Activated CD8-positive, alpha-beta T cell treated with anti-CD3 and anti-CD28 coated beads for 36 hours (primary cell): ENCODE results near the gene INPP5D. TPM values are rescaled to one million over a fixed set of nuclear protein-coding genes. Genes with fewer than 3 reads are reported as not detected.
"Not testable (repeated sequence)": the region's sequence is repeated elsewhere in the genome, so short reads cannot be mapped to it uniquely, and the experiment has no call there.

Experiments
- ATAC-seq: fragments of 200-7000 bp; cut with Tn5 transposase; one replicate; pipeline ENCODE4 v1.10.0; 2021; ENCODE audit warnings: mild to moderate bottlenecking, moderate library complexity
- CTCF ChIA-PET: fragments of 350-600 bp; sonication (Branson Sonifier 250); formaldehyde crosslinking; loops from one replicate; lab custom pipeline; 2021; ENCODE audit warnings: antibody characterized with exemption; lab: Charles Lee
- POLR2A ChIA-PET: fragments of 350-600 bp; sonication (Branson Sonifier 250); formaldehyde crosslinking; loops from one replicate; lab custom pipeline; 2021; ENCODE audit warnings: antibody characterized with exemption; lab: Charles Lee
- DNase-seq: peaks from one replicate; pipeline ENCODE4 v3.0.0-alpha.2; 2020
- H3K27ac Mint-ChIP-seq: one replicate; pipeline ENCODE4 v1.8.0; 2021; ENCODE audit warnings: mild to moderate bottlenecking, mixed read lengths
- H3K27me3 Mint-ChIP-seq: one replicate; pipeline ENCODE4 v1.8.0; 2021; ENCODE audit warnings: mixed read lengths
- H3K36me3 Mint-ChIP-seq: one replicate; pipeline ENCODE4 v1.8.0; 2021; ENCODE audit warnings: low read depth, mixed read lengths
- H3K4me1 Mint-ChIP-seq: one replicate; pipeline ENCODE4 v1.8.0; 2021; ENCODE audit warnings: low read depth, mixed read lengths
- H3K4me3 Mint-ChIP-seq: one replicate; pipeline ENCODE4 v1.8.0; 2021; ENCODE audit warnings: mild to moderate bottlenecking, moderate library complexity, mixed read lengths
- H3K9me3 Mint-ChIP-seq: one replicate; pipeline ENCODE4 v1.8.0; 2021; ENCODE audit warnings: mixed read lengths
- intact Hi-C: fragments of 100-400 bp; cut with micrococcal nuclease; formaldehyde crosslinking; loops from one replicate; pipeline ENCODE4 v1.10.0; 2022
- total RNA-seq, 2 experiments: library from RNA; stranded (reverse); gene quantifications; one replicate each; pipeline ENCODE4 v1.2.3, GENCODE V29; 2021
- TF ChIP-seq, protein P1 (sequence below): fragments of 200-600 bp; IDR thresholded peaks from one replicate; pipeline ENCODE4 v1.8.0; 2022; ENCODE audit warnings: antibody characterized with exemption, mild to moderate bottlenecking

INPP5D gene
- total RNA-seq, 2 experiments from 2014 or later, result 38.6 to 40.2 TPM

- no peak overlapping the region for H3K27ac Mint-ChIP-seq
- peaks cover 35% of the 10 kb centered on the region for H3K36me3 Mint-ChIP-seq
- H3K4me3 Mint-ChIP-seq, result no peak overlapping the region
- H3K27me3 Mint-ChIP-seq, result no peaks in the 10 kb centered on the region
- ATAC-seq (no peak), DNase-seq (no peak)
- no peaks in the 10 kb centered on the region for H3K9me3 Mint-ChIP-seq
- ChIA-PET CTCF (interaction anchor here (1.1 to 4.9 kb wide), 4 partner anchors 17 to 151 kb away, joined by 5 to 25 read pairs (median 15); partner anchors contain the start of gene INPP5D), POLR2A (interaction anchor here (1.0 to 4.8 kb wide), 4 partner anchors 9 to 38 kb away, joined by 3 to 51 read pairs (median 24); partner anchors contain the start of gene INPP5D)
- intact Hi-C loops, result no loop called here
- H3K4me1 Mint-ChIP-seq, result peaks cover 60% of the 10 kb centered on the region
- TF ChIP-seq, protein P1, sequence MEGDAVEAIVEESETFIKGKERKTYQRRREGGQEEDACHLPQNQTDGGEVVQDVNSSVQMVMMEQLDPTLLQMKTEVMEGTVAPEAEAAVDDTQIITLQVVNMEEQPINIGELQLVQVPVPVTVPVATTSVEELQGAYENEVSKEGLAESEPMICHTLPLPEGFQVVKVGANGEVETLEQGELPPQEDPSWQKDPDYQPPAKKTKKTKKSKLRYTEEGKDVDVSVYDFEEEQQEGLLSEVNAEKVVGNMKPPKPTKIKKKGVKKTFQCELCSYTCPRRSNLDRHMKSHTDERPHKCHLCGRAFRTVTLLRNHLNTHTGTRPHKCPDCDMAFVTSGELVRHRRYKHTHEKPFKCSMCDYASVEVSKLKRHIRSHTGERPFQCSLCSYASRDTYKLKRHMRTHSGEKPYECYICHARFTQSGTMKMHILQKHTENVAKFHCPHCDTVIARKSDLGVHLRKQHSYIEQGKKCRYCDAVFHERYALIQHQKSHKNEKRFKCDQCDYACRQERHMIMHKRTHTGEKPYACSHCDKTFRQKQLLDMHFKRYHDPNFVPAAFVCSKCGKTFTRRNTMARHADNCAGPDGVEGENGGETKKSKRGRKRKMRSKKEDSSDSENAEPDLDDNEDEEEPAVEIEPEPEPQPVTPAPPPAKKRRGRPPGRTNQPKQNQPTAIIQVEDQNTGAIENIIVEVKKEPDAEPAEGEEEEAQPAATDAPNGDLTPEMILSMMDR, result no peak
Observed at GRCh38 chr2:233098618-233099017, 38.5 kb downstream of the INPP5D start.

DNA sequence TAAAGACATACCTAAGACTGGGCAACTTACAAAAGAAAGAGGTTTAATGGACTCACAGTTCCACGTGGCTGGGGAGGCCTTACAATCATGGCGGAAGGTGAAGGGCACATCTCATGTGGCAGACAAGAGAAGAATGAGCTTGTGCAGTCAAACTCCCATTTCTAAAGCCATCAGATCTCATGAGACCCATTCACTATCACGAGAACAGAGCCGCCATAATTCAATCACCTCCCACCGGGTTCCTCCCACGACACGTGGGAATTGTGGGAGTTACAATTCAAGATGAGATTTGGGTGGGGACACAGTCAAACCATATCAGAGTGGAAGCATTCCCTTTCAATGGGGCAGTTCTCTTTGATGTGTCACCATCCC, 39.7 kb downstream of the INPP5D start:
- POLR2A ChIA-PET, result interaction anchor here (1.1 to 4.8 kb wide), 7 partner anchors 9 to 40 kb away, joined by 3 to 51 read pairs (median 5); partner anchors contain the start of gene INPP5D
- H3K36me3 Mint-ChIP-seq, result peaks cover 31% of the 10 kb centered on the region

GRCh38 chr2:233100192-233100998, 40.3 kb downstream of the INPP5D start:
- Mint-ChIP-seq H3K9me3 (no peaks in the 10 kb centered on the region), H3K4me1 (peaks cover 61% of the 10 kb centered on the region), H3K27me3 (no peaks in the 10 kb centered on the region), H3K36me3 (peaks cover 31% of the 10 kb centered on the region), H3K27ac (peak overlapping the region; percentile 84), H3K4me3 (peak overlapping the region; percentile 41)
- intact Hi-C loops, result loop anchor here (5.0 kb wide), 1 partner anchor 38 kb away; the partner anchor contains the start of gene INPP5D
- CTCF ChIA-PET, result interaction anchor here (0.8 to 4.9 kb wide), 11 partner anchors 15 to 156 kb away, joined by 3 to 25 read pairs (median 6); partner anchors contain the start of gene INPP5D
- POLR2A ChIA-PET, result interaction anchor here (1.0 to 4.8 kb wide), 11 partner anchors 8 to 40 kb away, joined by 3 to 51 read pairs (median 4); partner anchors contain the start of gene INPP5D
- TF ChIP-seq, protein P1, result no peak
- ATAC-seq, result peak; percentile 87
- DNase-seq, result peak; percentile 94

More for the DNA sequence above, 39.7 kb downstream of the INPP5D start:
- intact Hi-C loops, result loop anchor here (5.0 kb wide), 1 partner anchor 38 kb away; the partner anchor contains the start of gene INPP5D
- not testable (repeated sequence) for DNase-seq, H3K9me3 Mint-ChIP-seq, H3K4me3 Mint-ChIP-seq, ATAC-seq, H3K27me3 Mint-ChIP-seq
- CTCF ChIA-PET, result interaction anchor here (1.0 to 4.9 kb wide), 8 partner anchors 14 to 156 kb away, joined by 3 to 25 read pairs (median 6); partner anchors contain the start of gene INPP5D
- H3K4me1 Mint-ChIP-seq, result peaks cover 63% of the 10 kb centered on the region
- H3K27ac Mint-ChIP-seq, result peak overlapping the region; percentile 84

DNA sequence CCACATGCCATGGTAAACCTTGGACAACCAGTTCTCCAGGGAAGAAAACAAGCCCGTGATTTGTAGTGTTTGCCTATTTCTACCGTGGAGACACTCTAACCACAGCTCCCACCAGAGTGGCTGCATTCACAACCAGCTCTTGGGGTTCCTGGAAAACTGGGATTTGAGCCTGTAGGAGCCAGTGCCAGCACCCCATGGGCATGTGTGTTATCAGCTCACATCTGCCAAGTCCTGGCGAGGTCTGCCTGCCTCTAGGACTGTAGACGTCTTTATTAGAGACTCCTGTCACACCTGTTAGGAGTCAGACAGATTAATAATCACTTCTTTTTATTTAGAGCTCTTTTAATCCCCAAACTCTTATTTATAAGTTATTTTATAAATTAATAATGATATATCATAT, 41.0 kb downstream of the INPP5D start:
- ChIA-PET POLR2A (interaction anchor here (0.7 to 4.8 kb wide), 11 partner anchors 8 to 40 kb away, joined by 3 to 51 read pairs (median 4); partner anchors contain the start of gene INPP5D), CTCF (interaction anchor here (0.8 to 4.9 kb wide), 11 partner anchors 16 to 155 kb away, joined by 3 to 25 read pairs (median 6); partner anchors contain the start of gene INPP5D)
- ATAC-seq (no peak), DNase-seq (no peak)
- Mint-ChIP-seq H3K9me3 (peaks cover 4% of the 10 kb centered on the region), H3K27me3 (no peaks in the 10 kb centered on the region), H3K4me3 (peak overlapping the region; percentile 41), H3K36me3 (peaks cover 38% of the 10 kb centered on the region), H3K27ac (peak overlapping the region; percentile 84), H3K4me1 (peaks cover 68% of the 10 kb centered on the region)
- intact Hi-C loops, result loop anchor here (5.0 kb wide), 1 partner anchor 39 kb away; the partner anchor contains the start of gene INPP5D
- TF ChIP-seq, protein P1, result no peak

GRCh38 chr2:233101816-233102215, 41.7 kb downstream of the INPP5D start:
- ATAC-seq (no peak), DNase-seq (no peak)
- Mint-ChIP-seq H3K9me3 (peaks cover 4% of the 10 kb centered on the region), H3K4me1 (peaks cover 73% of the 10 kb centered on the region), H3K27me3 (no peaks in the 10 kb centered on the region), H3K36me3 (peaks cover 39% of the 10 kb centered on the region), H3K4me3 (no peak overlapping the region), H3K27ac (no peak overlapping the region)
- CTCF ChIA-PET, result interaction anchor here (0.6 to 4.9 kb wide), 8 partner anchors 19 to 249 kb away, joined by 3 to 25 read pairs (median 6); partner anchors contain the start of gene INPP5D
- intact Hi-C loops, result loop anchor here (5.0 kb wide), 1 partner anchor 40 kb away; the partner anchor contains the start of gene INPP5D
- TF ChIP-seq, protein P1, result no peak
- POLR2A ChIA-PET, result interaction anchor here (0.7 to 4.8 kb wide), 6 partner anchors 10 to 41 kb away, joined by 3 to 51 read pairs (median 4); partner anchors contain the start of gene INPP5D
